H4 (cell line): ENCODE data around the gene C6orf132. TPM values are rescaled to one million over a fixed set of nuclear protein-coding genes. Genes with fewer than 3 reads are reported as not detected.
"Not testable (repeated sequence)": the region's sequence is repeated elsewhere in the genome, so short reads cannot be mapped to it uniquely, and the experiment has no call there.

Experiments
- DNase-seq: peaks from one replicate; pipeline ENCODE4 v3.0.0-alpha.2; 2015; ENCODE audit warnings: low spot score
- total RNA-seq: library from RNA; depleted of rRNA; stranded (reverse); fragments of >200 nt; shearing (Covaris generic); gene quantifications from 2 replicates; pipeline ENCODE4 v1.2.3, GENCODE V29; 2014; rRNA removed

The C6orf132 gene, protein sequence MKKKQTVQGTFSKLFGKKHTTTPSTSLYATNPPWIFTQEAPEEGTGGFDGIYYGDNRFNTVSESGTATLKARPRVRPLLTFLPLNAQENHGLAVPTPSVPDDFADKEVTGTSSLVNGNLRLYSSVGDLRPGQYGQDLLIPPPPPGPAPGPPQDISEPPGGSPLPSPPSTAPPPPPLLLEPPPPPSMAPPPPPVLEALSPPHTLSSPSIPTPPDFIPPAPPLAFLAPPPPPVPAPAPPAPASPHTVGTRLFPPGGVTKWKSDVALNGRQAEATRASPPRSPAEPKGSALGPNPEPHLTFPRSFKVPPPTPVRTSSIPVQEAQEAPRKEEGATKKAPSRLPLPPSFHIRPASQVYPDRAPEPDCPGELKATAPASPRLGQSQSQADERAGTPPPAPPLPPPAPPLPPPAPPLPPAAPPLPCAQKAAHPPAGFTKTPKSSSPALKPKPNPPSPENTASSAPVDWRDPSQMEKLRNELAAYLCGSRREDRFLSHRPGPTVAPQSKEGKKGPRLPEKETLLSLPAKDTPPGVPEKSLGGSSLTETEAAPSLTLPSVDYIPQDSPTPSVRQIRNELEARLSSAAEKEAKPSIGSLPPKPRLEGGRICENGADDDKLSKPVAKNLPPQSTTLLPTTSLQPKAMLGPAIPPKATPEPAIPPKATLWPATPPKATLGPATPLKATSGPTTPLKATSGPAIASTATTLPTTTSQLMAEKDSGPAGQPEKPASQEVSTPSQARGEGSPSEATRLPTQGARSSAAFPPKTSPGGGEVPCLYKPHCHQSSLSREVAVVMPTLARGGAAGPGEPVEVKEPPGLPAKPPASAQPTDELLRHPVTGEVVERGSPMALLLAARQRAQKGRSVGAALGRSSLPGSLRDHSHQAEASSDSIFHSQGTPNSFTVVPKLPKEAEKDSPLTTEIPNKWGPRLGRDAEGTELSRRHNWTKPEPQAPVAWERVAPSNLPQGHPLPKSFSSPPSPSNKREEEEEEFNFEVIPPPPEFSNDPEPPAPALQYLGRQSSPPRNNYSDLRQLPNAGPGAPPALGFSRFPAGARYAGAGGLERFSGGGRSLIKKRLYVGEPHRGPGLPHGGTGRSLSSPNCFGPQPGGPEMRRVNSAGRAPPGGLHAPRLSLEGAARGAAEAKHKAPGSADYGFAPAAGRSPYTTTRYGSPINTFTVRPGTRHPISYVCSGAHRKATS
- not detected in 2 replicates for total RNA-seq

DNA sequence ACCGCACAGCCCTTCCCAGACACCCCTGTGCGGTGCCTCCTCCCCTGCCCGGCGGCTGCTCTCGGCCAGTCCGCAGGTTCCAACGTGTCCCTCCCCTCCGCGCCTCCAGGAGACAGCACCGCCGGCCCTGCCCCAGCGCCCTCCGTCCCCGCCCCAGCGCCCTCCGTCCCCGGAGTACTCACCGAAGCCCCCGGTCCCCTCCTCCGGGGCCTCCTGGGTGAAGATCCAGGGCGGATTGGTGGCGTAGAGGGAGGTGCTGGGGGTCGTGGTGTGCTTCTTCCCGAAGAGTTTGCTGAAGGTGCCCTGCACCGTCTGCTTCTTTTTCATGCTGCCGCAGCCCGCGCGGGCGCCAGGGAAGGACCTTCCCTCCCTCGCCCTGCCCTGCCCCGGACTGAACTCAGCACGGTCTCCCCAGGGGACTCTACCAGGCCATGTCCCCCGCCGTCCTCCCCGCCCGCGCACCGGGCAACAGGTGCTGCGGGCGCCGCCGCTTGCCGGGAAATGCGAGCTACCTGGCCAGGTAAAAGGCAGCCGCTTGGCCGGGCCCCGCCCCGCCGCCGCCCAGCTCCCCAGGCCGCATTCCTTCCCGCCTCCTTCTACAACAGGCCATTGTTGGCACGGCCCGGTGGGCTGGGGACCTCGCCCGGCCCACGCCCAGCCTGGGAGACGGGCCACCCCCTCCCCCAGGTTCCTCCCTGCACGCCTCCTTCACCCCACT lies at the start of gene C6orf132:
TSS of gene C6orf132 (minus strand) at position 503 of the 718 bp plus-strand sequence. CDS start at position 327, 176 bp downstream.
- DNase-seq: no peak

DNA sequence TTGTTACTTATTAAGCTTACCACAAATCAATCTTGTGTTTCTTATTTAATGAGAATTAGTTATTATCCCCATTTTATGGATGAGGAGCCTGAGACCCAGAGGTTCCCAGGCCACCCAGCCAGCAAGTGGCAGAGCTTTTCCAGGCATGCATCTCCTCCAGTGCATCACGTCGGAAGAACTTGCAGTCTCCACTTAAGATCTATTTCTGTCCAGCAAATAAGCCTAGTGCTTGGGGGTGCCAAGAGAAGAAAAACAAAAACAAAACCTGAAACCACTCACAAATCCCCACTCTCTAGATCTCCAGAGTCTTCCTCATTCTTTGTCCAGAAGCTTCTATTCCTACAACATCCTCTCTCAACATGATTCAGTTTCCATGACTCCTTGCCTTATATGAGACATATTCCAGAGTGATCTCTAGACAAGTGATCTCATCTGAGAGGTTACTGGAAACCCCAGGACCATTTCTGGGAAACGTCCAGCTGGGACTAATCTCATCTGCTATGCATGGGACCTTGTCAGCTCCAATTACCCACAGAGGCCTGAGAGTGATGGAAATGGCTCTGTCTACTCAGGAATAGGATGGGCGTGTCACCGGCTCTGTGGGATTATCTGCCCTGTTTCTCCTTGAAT lies 48.2 kb upstream of the C6orf132 start:
- DNase-seq: no peak

- DNase-seq: no peak
These were observed 46.0 kb upstream of the C6orf132 start for GRCh38 chr6:42188406-42188805.

DNA sequence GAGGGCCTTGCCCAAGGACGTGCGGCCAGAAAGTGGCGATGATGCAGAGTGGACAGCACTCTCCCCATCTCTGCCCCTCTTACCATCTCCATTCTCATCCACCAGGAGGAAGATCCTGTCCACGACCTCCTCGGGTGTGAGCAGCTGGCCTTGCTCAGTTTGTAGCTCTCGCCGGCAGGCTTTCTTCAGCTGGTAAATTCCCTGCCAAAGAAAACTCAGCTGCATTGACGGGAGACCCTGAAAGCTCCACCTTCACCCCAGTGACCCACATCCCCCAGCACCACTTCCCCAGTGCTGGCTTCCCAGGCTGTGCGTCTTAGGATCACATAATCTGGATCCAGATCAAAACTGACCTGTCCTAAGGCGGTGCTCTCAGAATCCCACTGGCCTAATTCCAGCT lies 43.2 kb upstream of the C6orf132 start:
- DNase-seq: no peak

DNA sequence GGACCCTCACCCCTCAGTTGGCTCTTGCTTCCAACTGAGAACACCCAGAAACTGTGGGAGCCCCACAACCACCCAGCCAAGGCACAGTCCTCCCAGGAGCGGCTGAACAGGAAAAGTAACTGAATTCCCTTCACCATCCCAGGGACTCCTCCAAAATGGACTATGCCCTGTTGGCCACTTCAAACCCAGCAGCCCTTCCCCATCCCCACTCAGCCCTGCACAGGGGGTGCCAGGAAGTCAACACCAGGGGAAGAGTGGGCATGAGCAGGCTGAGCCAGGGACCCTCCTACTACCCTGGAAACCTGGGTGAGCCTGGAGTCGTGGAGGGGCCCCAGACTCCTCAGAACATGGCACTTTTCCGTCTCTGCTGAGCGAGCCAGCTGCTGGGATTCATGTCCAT lies 42.1 kb upstream of the C6orf132 start:
- no peak for DNase-seq

- DNase-seq: no peak
These were observed 39.7 kb upstream of the C6orf132 start for GRCh38 chr6:42182101-42182500.

GRCh38 chr6:42179945-42180313 lies 37.5 kb upstream of the C6orf132 start:
- no peak for DNase-seq

- DNase-seq: no peak
These were observed 37.0 kb upstream of the C6orf132 start for GRCh38 chr6:42179261-42179944.

- no peak for DNase-seq
These were observed 35.3 kb upstream of the C6orf132 start for GRCh38 chr6:42177514-42178364.

DNA sequence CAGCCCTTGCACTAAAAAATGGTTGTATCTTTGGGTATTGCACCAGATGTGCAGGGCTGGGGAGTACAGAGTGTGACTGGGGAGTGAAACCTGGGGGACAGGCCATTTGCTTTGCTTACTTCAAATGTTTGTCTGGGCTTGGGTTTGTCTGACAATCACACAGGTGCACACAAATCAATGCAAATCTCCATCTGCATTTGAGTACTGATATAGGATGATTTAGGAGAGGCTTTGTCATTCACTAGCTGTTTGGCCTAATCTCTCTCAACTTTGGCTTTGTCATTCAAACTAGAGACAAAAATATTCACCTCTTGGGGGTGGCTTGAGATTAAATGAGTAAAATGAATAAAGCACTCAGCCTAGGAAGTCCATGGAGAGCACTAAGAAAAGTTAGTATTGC lies 34.6 kb upstream of the C6orf132 start:
- DNase-seq: no peak

DNA sequence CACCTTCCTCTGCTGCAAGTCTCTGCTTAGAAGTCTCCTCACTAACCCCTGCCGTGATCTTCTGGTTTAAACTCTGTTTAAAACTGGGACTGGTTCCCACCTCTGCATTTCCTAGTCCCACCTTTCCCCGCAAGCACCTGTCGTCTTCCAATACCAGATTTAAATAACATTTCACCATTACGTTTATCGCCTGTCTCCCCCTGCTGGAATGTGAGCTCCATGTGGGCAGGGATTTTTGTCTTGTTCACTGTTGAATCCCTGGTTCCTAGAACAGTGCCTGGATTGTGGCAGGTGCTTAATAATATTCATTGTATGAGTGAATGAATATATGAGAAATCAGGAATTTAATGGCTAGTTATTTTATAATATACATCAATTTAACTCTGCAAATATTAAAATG lies 33.4 kb upstream of the C6orf132 start:
- no peak for DNase-seq

DNA sequence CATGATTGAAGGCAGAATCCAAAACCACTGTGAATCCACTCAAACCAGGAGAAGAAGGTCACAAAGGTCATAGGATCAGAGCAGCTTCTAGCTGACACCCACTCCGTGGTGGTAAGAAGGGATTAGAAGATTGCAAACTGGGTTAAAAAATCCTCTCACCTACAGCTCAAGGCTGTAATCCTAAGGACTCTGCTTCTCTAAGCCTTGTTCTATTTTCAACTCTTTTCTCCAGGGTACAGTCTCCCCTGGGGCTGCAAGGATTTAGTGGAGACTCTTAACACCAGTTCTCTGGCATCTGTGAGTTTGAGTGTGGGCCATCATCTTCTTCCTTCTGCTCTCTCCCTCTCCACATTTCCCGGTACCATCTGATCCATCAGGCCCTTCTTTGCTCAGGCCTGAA lies 30.7 kb upstream of the C6orf132 start, which contains the start of gene GUCA1A:
TSS of gene GUCA1A (plus strand) at position 264 of the 400 bp plus-strand sequence. CDS start 250 bp downstream, outside the sequence.
- no peak for DNase-seq

DNA sequence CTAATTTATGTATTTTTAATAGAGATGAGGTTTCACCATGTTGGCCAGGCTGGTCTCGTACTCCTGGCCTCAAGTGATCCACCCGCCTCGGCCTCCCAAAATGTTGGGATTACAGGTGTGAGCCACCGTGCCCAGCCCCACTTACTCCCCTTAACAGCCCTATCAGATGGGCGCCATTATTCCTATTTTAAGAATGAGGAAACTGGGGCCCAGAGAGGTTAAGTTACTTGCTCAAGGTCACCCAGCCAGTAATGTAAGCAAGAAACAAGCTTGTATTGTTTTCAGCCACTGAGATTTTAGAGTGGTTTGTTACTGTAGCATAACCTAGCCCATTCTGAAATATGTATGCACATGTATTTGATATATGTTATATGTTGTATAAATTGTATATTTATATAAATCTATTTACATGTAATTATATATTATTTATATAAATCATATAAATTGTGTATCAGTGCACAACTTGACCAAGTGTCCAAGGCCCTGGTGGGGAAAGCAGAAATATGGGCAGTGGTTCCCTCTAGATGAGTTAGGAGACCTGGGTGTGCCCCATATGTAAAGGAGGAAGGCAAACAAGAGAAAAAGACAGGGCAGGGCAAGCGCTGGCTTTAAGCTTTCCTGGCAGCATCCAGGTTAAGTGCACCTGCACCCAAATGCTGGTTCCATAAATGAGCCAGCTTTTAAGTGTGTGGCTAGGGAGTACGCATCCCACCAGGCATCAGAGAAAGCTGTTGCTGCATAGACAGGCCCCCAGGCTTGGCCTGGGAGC lies 29.6 kb upstream of the C6orf132 start:
- no peak for DNase-seq

- not testable (repeated sequence) for DNase-seq
These were observed 27.4 kb upstream of the C6orf132 start for GRCh38 chr6:42169780-42170179.

GRCh38 chr6:42168650-42169049 lies 26.2 kb upstream of the C6orf132 start:
- no peak for DNase-seq

- peak; percentile 72 for DNase-seq
These were observed 24.2 kb upstream of the C6orf132 start for GRCh38 chr6:42166444-42167141.

DNA sequence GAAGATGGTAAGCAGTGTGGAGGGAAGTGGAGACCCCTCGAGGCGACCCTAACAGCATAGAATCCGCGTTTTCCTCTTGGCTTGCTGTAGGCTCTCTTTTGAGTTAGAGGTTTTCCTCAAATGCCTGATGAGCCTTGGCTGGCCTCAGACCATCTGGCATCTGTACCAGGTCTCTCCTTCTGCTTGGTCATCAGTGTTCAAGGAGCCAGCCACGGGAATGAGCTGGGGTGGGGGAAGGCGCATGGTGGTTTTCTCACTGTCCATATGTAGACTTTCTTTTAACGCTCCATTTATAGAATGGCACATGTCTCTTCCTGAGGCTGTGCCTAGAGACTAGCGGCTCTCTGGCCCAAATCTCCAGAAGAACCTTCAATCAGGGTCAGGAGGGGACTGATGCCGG lies 22.6 kb upstream of the C6orf132 start:
- DNase-seq: no peak

DNA sequence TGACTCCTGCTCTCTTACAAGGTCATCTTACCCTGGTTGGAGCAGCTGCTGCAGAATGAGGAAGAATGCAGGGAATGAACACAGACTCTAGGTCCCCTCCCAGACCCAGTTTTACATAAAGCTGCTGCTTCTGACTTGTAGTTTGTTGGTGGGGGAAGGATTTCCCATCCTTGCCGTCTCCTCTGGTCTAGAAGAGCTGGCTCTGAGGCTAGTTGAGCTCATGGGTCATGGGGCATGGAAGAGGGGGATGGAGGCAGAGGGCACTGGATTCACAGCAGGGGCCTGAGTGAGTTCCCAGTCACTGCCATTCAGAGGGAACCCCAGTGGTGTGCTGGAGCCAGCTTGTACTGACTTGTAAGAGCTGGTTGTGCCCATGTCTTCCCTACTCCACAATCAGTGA lies 21.6 kb upstream of the C6orf132 start:
- DNase-seq: no peak
